GM12874 (cell line): ENCODE data around the gene ABTB2.

Experiments used
- TF ChIP-seq, protein P1 (sequence below): IDR thresholded peaks from 2 replicates; pipeline ENCODE4 v1.5.1; 2011; ENCODE audit warnings: low read depth, mild to moderate bottlenecking, control low read depth, low read length, moderate library complexity; ENCODE audit not compliant: insufficient read depth

Gene ABTB2

DNA sequence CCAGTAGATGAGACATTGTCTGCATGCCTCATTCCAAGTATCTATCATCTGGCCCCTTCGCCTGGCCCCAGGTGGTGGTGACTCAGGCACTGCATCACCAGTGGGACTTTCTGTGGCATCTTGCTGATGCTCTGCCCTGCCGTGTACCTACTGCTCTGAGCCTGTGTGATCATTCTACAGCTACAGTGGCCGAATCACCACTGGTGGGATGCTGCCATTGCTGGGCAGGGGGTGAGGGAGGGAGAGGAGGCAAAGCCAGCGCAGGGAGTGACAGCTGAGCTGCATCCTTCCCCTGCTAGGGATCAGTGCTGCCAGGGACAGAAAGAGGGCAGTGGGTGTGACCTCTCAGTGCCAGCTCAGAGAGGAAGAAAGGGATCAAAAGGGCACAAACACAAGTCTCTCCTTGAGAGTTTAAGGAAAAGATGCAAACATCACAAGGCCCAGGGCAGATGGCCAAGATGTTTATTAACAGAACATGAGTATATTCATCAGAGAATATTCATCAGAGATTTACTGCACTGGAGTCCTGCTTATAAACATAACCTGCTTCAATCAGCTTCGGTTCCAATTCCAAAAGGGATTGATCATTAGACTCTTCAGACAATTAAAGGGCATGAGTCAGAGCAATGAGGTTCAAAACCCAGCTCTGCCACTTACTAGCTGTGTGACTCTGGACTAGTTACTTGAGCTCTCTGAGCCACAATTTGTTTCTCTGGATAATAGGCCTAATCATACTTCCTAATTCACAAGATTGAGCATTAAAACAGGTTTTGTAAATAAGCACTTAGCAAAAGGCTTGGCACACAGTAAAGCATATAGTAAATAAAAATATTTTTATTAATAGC is 142.6 kb downstream of the ABTB2 start:
- TF ChIP-seq, protein P1, sequence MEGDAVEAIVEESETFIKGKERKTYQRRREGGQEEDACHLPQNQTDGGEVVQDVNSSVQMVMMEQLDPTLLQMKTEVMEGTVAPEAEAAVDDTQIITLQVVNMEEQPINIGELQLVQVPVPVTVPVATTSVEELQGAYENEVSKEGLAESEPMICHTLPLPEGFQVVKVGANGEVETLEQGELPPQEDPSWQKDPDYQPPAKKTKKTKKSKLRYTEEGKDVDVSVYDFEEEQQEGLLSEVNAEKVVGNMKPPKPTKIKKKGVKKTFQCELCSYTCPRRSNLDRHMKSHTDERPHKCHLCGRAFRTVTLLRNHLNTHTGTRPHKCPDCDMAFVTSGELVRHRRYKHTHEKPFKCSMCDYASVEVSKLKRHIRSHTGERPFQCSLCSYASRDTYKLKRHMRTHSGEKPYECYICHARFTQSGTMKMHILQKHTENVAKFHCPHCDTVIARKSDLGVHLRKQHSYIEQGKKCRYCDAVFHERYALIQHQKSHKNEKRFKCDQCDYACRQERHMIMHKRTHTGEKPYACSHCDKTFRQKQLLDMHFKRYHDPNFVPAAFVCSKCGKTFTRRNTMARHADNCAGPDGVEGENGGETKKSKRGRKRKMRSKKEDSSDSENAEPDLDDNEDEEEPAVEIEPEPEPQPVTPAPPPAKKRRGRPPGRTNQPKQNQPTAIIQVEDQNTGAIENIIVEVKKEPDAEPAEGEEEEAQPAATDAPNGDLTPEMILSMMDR: no peak

DNA sequence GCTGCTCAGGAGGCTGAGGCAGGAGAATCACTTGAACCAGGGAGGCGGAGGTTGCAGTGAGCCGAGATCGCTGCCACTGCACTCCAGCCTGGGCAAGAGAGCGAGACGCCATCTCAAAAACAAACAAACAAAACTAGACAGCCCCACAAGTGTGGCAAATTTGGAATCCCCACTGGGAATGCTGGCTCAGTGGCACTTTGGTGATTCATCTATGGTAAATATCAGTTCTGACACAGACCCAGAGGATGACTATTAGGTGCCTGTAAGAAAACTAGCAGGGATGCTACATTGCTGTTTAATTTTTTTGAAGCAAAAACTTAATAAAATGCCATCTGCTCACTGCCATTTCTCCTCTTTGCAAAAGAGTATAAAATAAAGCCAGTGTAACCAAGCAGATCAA is 144.4 kb downstream of the ABTB2 start:
- TF ChIP-seq, protein P1: no peak

GRCh38 chr11:34212566-34212965 is 145.2 kb downstream of the ABTB2 start:
- TF ChIP-seq, protein P1: no peak

GRCh38 chr11:34209809-34210208 is 148.0 kb downstream of the ABTB2 start:
- TF ChIP-seq, protein P1: no peak

GRCh38 chr11:34208266-34209135 is 149.3 kb downstream of the ABTB2 start:
- TF ChIP-seq, protein P1: no peak

GRCh38 chr11:34207487-34208180 is 150.2 kb downstream of the ABTB2 start:
- TF ChIP-seq, protein P1: no peak
